T-helper 2 cell treated with Interferon-gamma antibody and Interleukin-4, amounts not matched to agents 5 μg/mL and 100 μg/mL, for 36 hours (primary cell): ENCODE data around the gene AKR1D1.
"Not testable (repeated sequence)": the region's sequence is repeated elsewhere in the genome, so short reads cannot be mapped to it uniquely, and the experiment has no call there.

Experiments
- DNase-seq: peaks from one replicate; pipeline ENCODE4 v3.0.0; 2021; ENCODE audit warnings: low spot score
- H3K27ac Mint-ChIP-seq: one replicate; pipeline ENCODE4 v1.8.0; 2021; ENCODE audit warnings: mild to moderate bottlenecking, mixed read lengths
- H3K27me3 Mint-ChIP-seq: one replicate; pipeline ENCODE4 v1.8.0; 2021; ENCODE audit warnings: low read depth, mixed read lengths
- H3K36me3 Mint-ChIP-seq: one replicate; pipeline ENCODE4 v1.8.0; 2021; ENCODE audit warnings: low read depth, mixed read lengths
- H3K4me1 Mint-ChIP-seq: one replicate; pipeline ENCODE4 v1.8.0; 2021; ENCODE audit warnings: low read depth, mixed read lengths
- H3K4me3 Mint-ChIP-seq: one replicate; pipeline ENCODE4 v1.8.0; 2022; ENCODE audit warnings: mild to moderate bottlenecking, moderate library complexity, mixed read lengths
- H3K9me3 Mint-ChIP-seq: one replicate; pipeline ENCODE4 v1.8.0; 2021; ENCODE audit warnings: mixed read lengths

The AKR1D1 gene

DNA sequence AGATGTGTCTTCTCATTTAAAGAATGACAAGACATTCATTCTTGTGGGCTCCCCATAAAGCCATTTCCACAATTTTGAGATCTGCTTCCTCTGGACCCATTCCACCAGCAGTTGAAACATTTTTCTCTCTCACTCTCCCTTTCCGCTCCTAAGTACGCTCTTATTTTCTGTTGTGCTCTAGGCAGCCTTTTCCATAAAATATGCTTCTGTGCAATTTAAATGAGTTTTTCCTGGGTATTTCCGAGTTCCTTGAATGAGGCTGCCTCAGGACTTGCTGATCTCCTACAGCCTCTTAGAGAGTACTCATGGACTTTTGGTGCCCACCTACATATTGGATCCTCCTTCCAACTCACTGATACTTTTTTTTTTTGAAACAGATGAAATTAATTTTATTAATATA is 23.6 kb upstream of the AKR1D1 start:
- no peak for DNase-seq
- Mint-ChIP-seq H3K36me3 (no peaks in the 10 kb centered on the region), H3K4me1 (no peaks in the 10 kb centered on the region), H3K27me3 (no peaks in the 10 kb centered on the region), H3K9me3 (peaks cover 9% of the 10 kb centered on the region), H3K27ac (no peak overlapping the region), H3K4me3 (no peak overlapping the region)

DNA sequence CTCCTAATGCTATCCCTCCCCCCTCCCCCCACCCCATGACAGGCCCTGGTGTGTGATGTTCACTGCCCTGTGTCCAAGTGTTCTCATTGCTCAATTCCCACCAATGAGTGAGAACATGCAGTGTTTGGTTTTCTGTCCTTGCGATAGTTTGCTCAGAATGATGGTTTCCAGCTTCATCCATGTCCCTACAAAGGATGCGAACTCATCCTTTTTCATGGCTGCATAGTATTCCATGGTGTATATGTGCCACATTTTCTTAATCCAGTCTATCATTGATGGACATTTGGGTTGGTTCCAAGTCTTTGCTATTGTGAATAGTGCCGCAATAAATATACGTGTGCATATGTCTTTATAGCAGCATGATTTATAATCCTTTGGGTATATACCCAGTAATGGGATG is 20.6 kb upstream of the AKR1D1 start:
- not testable (repeated sequence) for H3K4me1 Mint-ChIP-seq, H3K27me3 Mint-ChIP-seq, H3K27ac Mint-ChIP-seq, DNase-seq, H3K9me3 Mint-ChIP-seq, H3K4me3 Mint-ChIP-seq, H3K36me3 Mint-ChIP-seq

- no peaks in the 10 kb centered on the region for H3K4me1 Mint-ChIP-seq
- H3K27me3 Mint-ChIP-seq: no peaks in the 10 kb centered on the region
- no peaks in the 10 kb centered on the region for H3K9me3 Mint-ChIP-seq
- no peak overlapping the region for H3K27ac Mint-ChIP-seq
- no peak for DNase-seq
- no peaks in the 10 kb centered on the region for H3K36me3 Mint-ChIP-seq
- no peak overlapping the region for H3K4me3 Mint-ChIP-seq
Observed at GRCh38 chr7:138063400-138063799, 12.9 kb upstream of the AKR1D1 start.

GRCh38 chr7:138064856-138065357 is 11.4 kb upstream of the AKR1D1 start:
- Mint-ChIP-seq H3K27me3 (no peaks in the 10 kb centered on the region), H3K4me1 (no peaks in the 10 kb centered on the region), H3K9me3 (no peaks in the 10 kb centered on the region), H3K4me3 (no peak overlapping the region), H3K27ac (no peak overlapping the region), H3K36me3 (no peaks in the 10 kb centered on the region)
- DNase-seq: no peak

GRCh38 chr7:138065827-138066226 is 10.4 kb upstream of the AKR1D1 start:
- no peaks in the 10 kb centered on the region for H3K9me3 Mint-ChIP-seq
- H3K4me3 Mint-ChIP-seq: no peak overlapping the region
- no peak overlapping the region for H3K27ac Mint-ChIP-seq
- DNase-seq: no peak
- H3K36me3 Mint-ChIP-seq: no peaks in the 10 kb centered on the region
- H3K4me1 Mint-ChIP-seq: no peaks in the 10 kb centered on the region
- H3K27me3 Mint-ChIP-seq: no peaks in the 10 kb centered on the region

DNA sequence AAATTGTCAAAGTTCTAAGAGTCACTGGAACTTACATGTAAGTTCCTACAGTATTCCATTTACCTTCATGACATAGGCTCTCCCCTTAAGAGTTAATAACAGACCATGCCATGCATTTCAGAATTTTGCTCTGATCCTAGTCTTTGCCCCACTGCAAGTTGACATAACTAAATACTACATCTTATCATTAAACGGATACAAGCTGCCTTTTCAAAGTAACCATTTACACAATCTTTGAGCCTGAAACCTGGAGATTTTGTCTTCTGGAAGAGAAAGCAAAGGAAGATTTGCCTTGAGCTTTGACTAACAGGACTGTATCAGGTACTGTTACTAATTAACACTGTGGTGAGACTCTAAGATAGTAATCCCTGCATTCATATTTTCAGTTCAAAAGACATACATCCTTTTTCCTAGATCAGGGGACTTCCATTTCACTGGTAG is 9.3 kb upstream of the AKR1D1 start:
- Mint-ChIP-seq H3K4me1 (no peaks in the 10 kb centered on the region), H3K9me3 (no peaks in the 10 kb centered on the region), H3K27me3 (no peaks in the 10 kb centered on the region), H3K4me3 (no peak overlapping the region), H3K36me3 (no peaks in the 10 kb centered on the region), H3K27ac (no peak overlapping the region)
- no peak for DNase-seq

DNA sequence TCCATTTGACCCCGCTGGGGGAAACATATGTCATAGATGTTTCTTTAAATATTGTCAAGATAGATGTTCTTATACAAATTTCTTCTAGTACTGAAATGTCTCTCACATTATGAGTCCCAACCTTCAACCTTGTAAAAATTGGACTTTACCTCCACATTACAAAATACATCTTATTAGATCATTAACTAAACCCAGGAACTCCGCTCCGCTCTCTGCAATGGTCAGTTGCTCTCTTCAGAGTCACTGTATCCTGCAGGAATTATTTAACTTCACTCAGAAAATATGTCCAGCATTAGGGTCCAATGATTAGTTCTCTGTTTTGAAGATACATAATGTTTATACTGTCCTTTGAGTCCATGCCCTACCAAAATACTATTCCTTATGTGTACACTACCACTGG is 8.5 kb upstream of the AKR1D1 start:
- Mint-ChIP-seq H3K9me3 (no peaks in the 10 kb centered on the region), H3K36me3 (no peaks in the 10 kb centered on the region), H3K27me3 (no peaks in the 10 kb centered on the region), H3K4me1 (no peaks in the 10 kb centered on the region), H3K4me3 (no peak overlapping the region), H3K27ac (no peak overlapping the region)
- DNase-seq: no peak

DNA sequence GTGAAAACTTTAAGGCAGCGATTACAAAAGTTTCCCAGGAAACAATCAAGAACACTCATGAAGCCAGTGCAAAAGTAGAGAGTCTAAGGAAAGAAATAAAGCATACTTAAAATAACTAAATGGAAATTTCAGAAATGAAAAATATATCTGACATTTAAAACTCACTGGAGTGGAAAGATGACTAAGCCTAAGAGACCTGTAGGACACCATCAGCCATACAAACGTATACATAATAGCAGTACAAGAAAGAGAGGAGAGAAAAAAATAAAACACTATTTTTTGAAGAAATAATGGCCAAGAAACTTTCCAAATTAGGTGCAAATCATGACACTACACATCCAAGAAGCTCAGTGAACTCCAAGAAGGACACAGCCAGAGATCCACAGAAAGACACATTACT is 5.4 kb upstream of the AKR1D1 start:
- H3K27me3 Mint-ChIP-seq: no peaks in the 10 kb centered on the region
- H3K27ac Mint-ChIP-seq: no peak overlapping the region
- H3K4me3 Mint-ChIP-seq: no peak overlapping the region
- DNase-seq: no peak
- no peaks in the 10 kb centered on the region for H3K36me3 Mint-ChIP-seq
- no peaks in the 10 kb centered on the region for H3K4me1 Mint-ChIP-seq
- H3K9me3 Mint-ChIP-seq: peaks cover 4% of the 10 kb centered on the region

GRCh38 chr7:138072726-138073125 is 3.5 kb upstream of the AKR1D1 start:
- DNase-seq: no peak
- no peaks in the 10 kb centered on the region for H3K4me1 Mint-ChIP-seq
- peaks cover 4% of the 10 kb centered on the region for H3K9me3 Mint-ChIP-seq
- no peaks in the 10 kb centered on the region for H3K36me3 Mint-ChIP-seq
- H3K27me3 Mint-ChIP-seq: no peaks in the 10 kb centered on the region
- no peak overlapping the region for H3K4me3 Mint-ChIP-seq
- H3K27ac Mint-ChIP-seq: no peak overlapping the region

- no peak overlapping the region for H3K27ac Mint-ChIP-seq
- peaks cover 4% of the 10 kb centered on the region for H3K9me3 Mint-ChIP-seq
- no peak overlapping the region for H3K4me3 Mint-ChIP-seq
- no peaks in the 10 kb centered on the region for H3K4me1 Mint-ChIP-seq
- DNase-seq: no peak
- H3K36me3 Mint-ChIP-seq: no peaks in the 10 kb centered on the region
- no peaks in the 10 kb centered on the region for H3K27me3 Mint-ChIP-seq
Observed at GRCh38 chr7:138074121-138074520, 2.1 kb upstream of the AKR1D1 start.

DNA sequence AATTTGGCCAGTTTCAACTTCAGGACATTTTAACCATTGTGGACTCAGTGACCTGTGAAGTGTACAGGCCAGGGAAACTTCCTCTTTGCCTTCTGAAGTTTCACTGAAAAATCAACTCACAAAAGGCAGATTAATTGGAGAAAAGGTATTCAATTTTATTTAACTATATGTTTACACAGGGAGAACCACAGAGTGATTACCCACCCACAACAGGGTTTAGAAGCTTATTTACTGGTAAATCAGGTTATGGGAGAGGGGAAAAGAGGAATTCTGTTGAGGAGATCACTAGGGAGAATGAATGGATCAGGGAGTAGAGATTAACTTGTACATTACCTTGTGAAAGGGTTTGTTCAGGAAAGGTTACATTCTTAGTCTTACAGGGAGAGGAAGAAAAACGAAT is 1.7 kb upstream of the AKR1D1 start:
- H3K27ac Mint-ChIP-seq: no peak overlapping the region
- H3K27me3 Mint-ChIP-seq: no peaks in the 10 kb centered on the region

DNA sequence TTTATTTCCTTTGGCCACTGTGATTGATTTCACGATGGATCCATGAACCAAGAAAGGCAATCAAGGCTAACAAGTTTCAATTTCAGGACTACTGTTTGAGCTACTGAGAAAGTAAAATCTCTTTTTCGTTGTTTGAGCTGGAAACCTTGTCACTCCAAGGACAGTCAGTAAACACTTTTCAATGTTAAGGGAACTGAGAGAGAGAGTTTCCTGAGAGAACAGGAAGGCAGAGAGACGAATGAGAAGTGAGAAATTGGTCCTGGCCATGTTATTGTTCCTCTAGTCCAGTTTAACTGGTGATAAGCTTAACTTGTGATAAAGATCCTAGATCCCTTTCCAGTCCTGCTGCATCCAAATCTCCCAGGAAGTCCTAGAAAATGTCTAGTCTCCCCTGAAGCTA is 909 bp upstream of the AKR1D1 start:
- Mint-ChIP-seq H3K4me3 (no peak overlapping the region), H3K4me1 (no peaks in the 10 kb centered on the region), H3K27me3 (no peaks in the 10 kb centered on the region), H3K27ac (no peak overlapping the region), H3K36me3 (no peaks in the 10 kb centered on the region), H3K9me3 (peaks cover 4% of the 10 kb centered on the region)
- DNase-seq: no peak

More for the DNA sequence above, 1.7 kb upstream of the AKR1D1 start:
- peaks cover 4% of the 10 kb centered on the region for H3K9me3 Mint-ChIP-seq
- no peaks in the 10 kb centered on the region for H3K36me3 Mint-ChIP-seq
- no peak overlapping the region for H3K4me3 Mint-ChIP-seq
- no peaks in the 10 kb centered on the region for H3K4me1 Mint-ChIP-seq
- DNase-seq: no peak

DNA sequence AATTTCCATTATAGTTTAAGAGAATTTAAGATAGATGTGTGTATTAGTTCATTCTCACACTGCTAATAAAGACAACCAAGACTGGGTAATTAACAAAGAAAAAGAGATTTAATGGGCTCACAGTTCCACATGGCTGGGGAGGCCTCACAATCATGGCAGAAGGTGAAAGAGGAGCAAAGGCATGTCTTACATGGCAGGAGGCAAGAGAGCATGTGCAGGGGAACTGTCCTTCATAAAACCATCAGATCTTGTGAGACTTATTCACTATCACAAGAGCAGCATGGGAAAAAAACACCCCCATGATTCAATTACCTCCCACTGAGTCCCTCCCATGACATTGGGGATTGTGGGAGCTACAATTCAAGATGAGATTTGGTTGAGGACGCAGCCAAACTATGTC is 473 bp upstream of the AKR1D1 start:
- H3K27ac Mint-ChIP-seq, H3K9me3 Mint-ChIP-seq, H3K27me3 Mint-ChIP-seq, H3K36me3 Mint-ChIP-seq, H3K4me1 Mint-ChIP-seq, H3K4me3 Mint-ChIP-seq, DNase-seq: not testable (repeated sequence)

DNA sequence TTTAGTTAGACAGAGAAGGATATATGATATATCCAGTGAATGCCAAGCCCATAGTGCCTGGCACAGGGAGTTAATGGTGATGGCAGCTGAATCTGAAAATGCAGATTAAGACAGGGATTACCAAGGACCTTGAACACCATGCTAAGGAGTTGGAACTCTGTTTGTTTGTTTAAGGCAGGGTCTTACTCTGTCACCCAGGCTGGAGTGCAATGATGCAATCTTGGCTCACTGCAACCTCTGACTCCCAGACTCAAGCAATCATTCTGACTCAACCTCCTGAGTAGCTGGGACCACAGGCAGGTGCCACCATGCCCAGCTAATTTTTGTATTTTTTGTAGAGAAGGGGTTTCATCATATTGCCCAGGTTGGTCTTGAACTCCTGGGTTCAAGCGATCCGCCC is 1.6 kb downstream of the AKR1D1 start:
- Mint-ChIP-seq H3K27ac (no peak overlapping the region), H3K27me3 (peaks cover 3% of the 10 kb centered on the region), H3K4me3 (no peak overlapping the region), H3K4me1 (no peaks in the 10 kb centered on the region), H3K36me3 (no peaks in the 10 kb centered on the region), H3K9me3 (peaks cover 4% of the 10 kb centered on the region)
- DNase-seq: no peak

- Mint-ChIP-seq H3K4me3 (no peak overlapping the region), H3K36me3 (no peaks in the 10 kb centered on the region), H3K27me3 (peaks cover 3% of the 10 kb centered on the region), H3K4me1 (no peaks in the 10 kb centered on the region), H3K27ac (no peak overlapping the region), H3K9me3 (peaks cover 4% of the 10 kb centered on the region)
- no peak for DNase-seq
Observed at GRCh38 chr7:138079137-138079536, 2.9 kb downstream of the AKR1D1 start.
